ENCODE results near the gene RCOR1. TPM values are rescaled to one million over a fixed set of nuclear protein-coding genes. Genes with fewer than 3 reads are reported as not detected.

The RCOR1 gene
- total RNA-seq, 1 donor from 2014 or later: 8.1 TPM

DNA sequence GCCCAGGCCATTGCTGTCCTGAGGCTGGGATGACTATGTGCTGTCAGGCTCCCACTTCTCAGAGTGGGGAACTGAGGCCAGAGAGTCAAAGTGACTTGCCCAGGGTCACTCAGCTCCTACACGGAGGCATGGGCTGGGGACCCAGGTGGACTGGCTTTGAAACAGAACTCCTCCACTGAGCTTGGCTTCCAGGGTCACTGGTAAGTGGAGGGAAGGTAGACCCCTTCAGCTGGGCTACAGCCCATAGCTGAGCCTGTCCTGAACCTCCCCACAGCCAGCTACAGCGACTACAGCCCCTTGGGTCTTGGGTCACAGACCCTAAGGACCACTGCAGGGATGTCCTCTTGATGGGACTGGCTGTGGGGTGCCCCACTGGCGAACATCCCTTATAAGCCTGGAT is 144.5 kb downstream of the RCOR1 start:
- TF ChIP-seq, protein P1, sequence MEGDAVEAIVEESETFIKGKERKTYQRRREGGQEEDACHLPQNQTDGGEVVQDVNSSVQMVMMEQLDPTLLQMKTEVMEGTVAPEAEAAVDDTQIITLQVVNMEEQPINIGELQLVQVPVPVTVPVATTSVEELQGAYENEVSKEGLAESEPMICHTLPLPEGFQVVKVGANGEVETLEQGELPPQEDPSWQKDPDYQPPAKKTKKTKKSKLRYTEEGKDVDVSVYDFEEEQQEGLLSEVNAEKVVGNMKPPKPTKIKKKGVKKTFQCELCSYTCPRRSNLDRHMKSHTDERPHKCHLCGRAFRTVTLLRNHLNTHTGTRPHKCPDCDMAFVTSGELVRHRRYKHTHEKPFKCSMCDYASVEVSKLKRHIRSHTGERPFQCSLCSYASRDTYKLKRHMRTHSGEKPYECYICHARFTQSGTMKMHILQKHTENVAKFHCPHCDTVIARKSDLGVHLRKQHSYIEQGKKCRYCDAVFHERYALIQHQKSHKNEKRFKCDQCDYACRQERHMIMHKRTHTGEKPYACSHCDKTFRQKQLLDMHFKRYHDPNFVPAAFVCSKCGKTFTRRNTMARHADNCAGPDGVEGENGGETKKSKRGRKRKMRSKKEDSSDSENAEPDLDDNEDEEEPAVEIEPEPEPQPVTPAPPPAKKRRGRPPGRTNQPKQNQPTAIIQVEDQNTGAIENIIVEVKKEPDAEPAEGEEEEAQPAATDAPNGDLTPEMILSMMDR (conservative IDR thresholded peaks at IDR 0.05; ENCODE audit: low read depth, low read length): no peak
- DNase-seq (ENCODE audit: low read depth): no peak
- H3K4me3 ChIP-seq (ENCODE audit: low read depth, low read length): no peak overlapping the region

GRCh38 chr14:102737402-102738372 is 145.2 kb downstream of the RCOR1 start:
- TF ChIP-seq, protein P1 (conservative IDR thresholded peaks at IDR 0.05; ENCODE audit: low read depth, low read length): no peak
- DNase-seq (ENCODE audit: low read depth): no peak

GRCh38 chr14:102738373-102739189 is 146.1 kb downstream of the RCOR1 start:
- DNase-seq (ENCODE audit: low read depth): no peak
- TF ChIP-seq, protein P1 (conservative IDR thresholded peaks at IDR 0.05; ENCODE audit: low read depth, low read length): no peak
- no peak overlapping the region for H3K4me3 ChIP-seq (ENCODE audit: low read depth, low read length)

More at GRCh38 chr14:102737402-102738372, 145.2 kb downstream of the RCOR1 start:
- no peak overlapping the region for H3K4me3 ChIP-seq (ENCODE audit: low read depth, low read length)

DNA sequence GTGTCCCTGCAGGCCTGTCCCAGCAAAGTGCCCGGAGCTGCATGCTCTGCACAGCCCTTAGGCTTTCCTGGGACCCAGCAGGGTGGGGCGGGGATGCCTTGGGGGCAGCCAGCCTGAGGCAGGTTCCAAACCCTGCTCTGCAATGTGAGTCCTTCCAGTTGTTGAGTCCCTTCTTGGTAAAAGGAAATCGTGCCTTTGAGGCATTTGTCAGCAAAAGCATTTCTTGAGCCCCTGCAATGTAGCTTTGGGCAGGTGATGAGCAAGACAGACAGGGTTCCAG is 146.7 kb downstream of the RCOR1 start:
- DNase-seq (ENCODE audit: low read depth): no peak
- H3K4me3 ChIP-seq (ENCODE audit: low read depth, low read length): no peak overlapping the region

DNA sequence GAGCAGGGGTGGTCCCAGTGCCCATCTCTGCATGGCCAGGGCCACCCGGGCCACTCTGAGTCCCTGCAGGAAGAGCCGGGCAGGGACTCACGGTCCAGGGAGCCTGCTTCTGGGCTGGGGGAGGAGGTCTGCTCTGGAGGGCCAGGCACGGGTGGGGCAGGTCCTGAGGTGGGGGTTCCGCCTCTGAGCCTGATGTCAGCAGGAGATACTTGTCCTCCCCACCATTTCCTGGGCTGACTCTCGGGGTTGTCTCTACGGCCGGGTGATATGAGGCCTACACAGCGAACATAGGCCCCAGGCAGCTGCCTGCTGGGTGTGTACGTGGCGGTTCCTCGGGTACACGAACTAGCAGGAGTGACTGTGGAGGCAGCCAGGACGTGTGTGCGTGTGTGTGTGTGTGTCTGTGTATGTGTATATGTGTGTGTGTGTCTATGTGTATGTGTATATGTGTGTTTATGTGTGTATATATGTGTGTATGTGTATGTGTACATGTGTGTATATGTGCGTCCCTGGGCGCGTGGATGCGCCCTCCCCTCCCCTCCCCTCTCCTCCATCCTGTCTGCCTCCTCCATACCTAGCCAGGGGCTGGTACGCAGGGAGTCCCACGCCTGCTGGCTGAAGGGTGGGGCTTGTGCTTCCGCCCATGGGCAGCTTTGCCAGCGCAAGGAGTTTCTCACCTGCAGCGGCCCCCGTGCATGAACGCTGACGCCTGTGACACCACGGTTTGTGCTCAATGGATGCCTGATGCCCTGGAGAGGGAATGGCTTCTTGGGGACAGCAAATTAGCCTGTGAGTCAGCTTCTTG is 154.4 kb downstream of the RCOR1 start:
- no peak for DNase-seq (ENCODE audit: low read depth)
- TF ChIP-seq, protein P1 (conservative IDR thresholded peaks at IDR 0.05; ENCODE audit: low read depth, low read length): no peak
- no peak overlapping the region for H3K4me3 ChIP-seq (ENCODE audit: low read depth, low read length)

More for the DNA sequence above, 146.7 kb downstream of the RCOR1 start:
- TF ChIP-seq, protein P1 (conservative IDR thresholded peaks at IDR 0.05; ENCODE audit: low read depth, low read length): no peak

GRCh38 chr14:102748806-102749205 is 156.4 kb downstream of the RCOR1 start:
- TF ChIP-seq, protein P1 (conservative IDR thresholded peaks at IDR 0.05; ENCODE audit: low read depth, low read length): no peak
- DNase-seq (ENCODE audit: low read depth): no peak
- H3K4me3 ChIP-seq (ENCODE audit: low read depth, low read length): no peak overlapping the region

Measured in epithelial cell of proximal tubule (primary cell).